ENCODE data around the gene QKI. TPM values are rescaled to one million over a fixed set of nuclear protein-coding genes. Genes with fewer than 3 reads are reported as not detected.
A peak's percentile ranks its signal among the peaks of the same experiment; 100 is the strongest.

QKI gene
- total RNA-seq, result 10 to 100 TPM; 48.6 to 62.7 TPM

DNA sequence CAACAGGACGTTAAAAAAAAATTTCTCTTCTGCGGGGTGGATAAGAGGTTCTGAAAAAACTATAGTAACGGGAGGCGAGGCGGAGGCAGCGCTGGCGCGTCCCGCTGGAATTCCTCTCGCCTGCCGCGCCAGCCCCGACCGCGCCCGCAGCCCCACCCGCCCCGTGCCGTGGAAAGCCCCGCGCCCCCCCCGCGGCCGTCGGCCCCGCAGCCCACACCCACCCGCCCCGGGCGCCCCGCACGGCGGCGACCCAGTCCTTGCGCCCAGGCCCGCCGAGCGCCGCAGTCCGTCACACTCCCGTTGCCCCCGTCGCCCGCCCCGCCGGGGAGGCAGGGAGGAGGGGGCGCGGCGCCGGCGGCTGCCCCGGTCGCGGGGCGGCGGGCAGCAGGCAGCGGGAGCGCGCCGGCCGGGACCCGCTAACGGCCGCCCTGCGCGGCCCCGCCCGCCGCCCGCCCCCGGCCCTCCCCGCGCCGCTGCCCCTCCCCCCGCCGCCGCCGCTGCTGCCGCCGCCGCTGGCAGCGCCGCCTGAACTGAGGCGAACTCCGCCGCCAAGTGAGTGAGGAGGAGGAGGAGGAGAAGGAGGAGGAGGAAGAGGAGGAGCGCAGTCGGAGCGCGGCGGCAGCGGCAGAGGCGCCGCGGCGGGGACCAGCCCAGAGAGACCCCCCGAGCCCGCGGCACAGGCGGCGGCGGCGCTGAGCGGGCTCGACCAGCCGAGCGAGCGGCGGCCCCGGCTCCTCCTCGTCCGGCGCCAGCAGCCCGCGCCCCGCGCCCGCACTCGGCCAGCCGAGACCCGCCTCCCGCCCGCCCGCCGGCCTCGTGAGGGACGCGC lies at the start of gene QKI:
Gene QKI, plus strand, starts transcription at position 602 of the 829 bp plus-strand sequence. CDS start 476 bp downstream, outside the sequence.
- Mint-ChIP-seq H3K27me3 (no peaks in the 10 kb centered on the region), H3K36me3 (ENCODE audit: low read depth) (peaks cover 3% of the 10 kb centered on the region), H3K4me1 (peaks cover 25% of the 10 kb centered on the region), H3K27ac (peak within 1 kb of the TSS; percentile 84), H3K9me3 (ENCODE audit: low read depth) (no peaks in the 10 kb centered on the region), H3K4me3 (peak within 1 kb of the TSS; percentile 84)
- intact Hi-C loops (cut with DNase I, micrococcal nuclease), result loop anchor here (1.0 to 10.0 kb wide), 3 partner anchors 46 to 1510 kb away; partner anchors contain the start of genes PACRG (in 1 of the 2) and PRKN (in 1 of the 2)
- POLR2A ChIA-PET, result no interaction called here
- DNase-seq (peak; percentile 89), ATAC-seq (peak; percentile 59)
- CTCF ChIA-PET, result interaction anchor here (1.3 kb wide), 1 partner anchor 142 kb away, joined by 4 read pairs; no protein-coding TSS in a partner anchor

DNA sequence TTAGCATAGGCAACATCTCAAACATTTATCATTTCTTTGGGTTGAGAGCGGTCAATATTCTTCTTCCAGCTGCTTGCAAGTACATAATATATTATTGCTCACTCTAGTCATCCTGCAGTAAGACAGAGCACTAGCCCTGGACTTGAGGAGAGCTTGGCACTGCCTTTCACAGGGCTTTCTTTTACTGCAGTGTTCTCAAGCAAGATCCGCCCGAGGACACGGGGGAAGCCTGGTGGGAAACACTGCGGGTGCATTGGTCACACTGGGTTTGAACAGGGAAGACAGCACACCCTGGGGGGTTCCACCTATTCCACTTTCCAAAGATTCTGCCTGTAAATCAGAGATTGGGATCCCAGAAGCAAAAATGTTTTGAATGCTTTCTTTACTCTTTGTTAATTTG lies 48.2 kb upstream of the QKI start:
- no peak overlapping the region for H3K4me3 Mint-ChIP-seq
- no peaks in the 10 kb centered on the region for H3K9me3 Mint-ChIP-seq (ENCODE audit: low read depth)
- peaks cover 6% of the 10 kb centered on the region for H3K4me1 Mint-ChIP-seq
- ChIA-PET CTCF (interaction anchor here (1.0 kb wide), 1 partner anchor 46 kb away, joined by 3 read pairs; no protein-coding TSS in a partner anchor), POLR2A (no interaction called here)
- intact Hi-C loops (cut with DNase I, micrococcal nuclease), result no loop called here
- DNase-seq (no peak), ATAC-seq (no peak)
- H3K27ac Mint-ChIP-seq, result no peak overlapping the region
- H3K36me3 Mint-ChIP-seq (ENCODE audit: low read depth), result no peaks in the 10 kb centered on the region
- H3K27me3 Mint-ChIP-seq, result peaks cover 7% of the 10 kb centered on the region

DNA sequence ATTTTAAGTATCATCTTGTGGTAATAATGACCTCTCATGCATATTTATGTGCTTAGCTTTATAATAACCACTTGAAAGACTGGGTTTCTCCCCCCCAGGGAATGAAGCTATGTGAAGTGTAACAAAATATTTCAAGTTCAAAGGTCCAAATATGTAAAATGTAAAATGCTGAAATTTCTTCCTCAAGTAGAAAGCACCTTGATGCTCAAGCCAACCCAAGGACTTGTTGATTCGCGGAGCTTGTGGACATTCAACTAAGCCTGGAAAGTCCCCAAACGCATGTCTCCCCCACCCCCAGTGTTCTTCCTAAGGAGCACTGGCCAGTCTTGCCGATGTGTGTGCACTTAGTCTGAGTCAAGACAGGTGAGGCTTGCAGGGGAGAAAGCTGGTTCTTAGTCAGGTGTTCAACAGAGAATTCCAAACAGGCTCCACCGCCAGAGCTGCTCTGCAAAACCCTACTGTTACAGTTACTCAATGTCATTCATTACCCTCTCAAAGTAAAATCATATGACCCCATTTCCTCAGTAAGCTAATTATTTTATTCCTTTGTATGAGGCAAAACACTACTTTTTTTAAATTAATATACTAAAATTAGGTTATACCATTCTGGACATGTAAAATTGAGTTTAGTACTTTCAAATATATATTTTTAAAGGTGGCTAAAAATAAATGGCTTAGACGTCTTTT lies 46.9 kb upstream of the QKI start:
- Mint-ChIP-seq H3K36me3 (ENCODE audit: low read depth) (no peaks in the 10 kb centered on the region), H3K27me3 (peaks cover 6% of the 10 kb centered on the region), H3K9me3 (ENCODE audit: low read depth) (no peaks in the 10 kb centered on the region), H3K4me1 (peaks cover 6% of the 10 kb centered on the region), H3K27ac (no peak overlapping the region), H3K4me3 (no peak overlapping the region)
- intact Hi-C loops (cut with DNase I, micrococcal nuclease), result no loop called here
- POLR2A ChIA-PET, result no interaction called here
- no peak for ATAC-seq
- no peak for DNase-seq
- CTCF ChIA-PET, result no interaction called here

DNA sequence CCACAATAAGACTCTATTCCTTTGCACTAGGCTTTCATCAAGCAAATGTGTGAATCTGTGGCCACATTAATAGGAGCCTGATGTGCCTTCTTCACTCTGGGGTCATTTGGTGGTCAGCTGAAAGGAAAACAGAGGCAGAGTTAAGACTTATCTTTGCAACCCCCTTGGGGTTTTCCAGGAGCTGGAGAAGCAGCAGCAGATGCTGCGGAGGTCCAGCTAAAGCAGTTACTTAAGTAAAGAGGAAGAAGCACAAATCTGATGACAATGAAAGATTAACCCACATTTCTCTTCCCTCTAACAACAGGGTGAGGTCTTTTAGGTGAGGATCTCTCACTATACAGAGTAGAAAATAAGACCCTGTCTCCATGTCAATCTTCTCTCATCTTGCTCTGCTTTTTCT lies 45.4 kb upstream of the QKI start:
- H3K27me3 Mint-ChIP-seq, result peaks cover 6% of the 10 kb centered on the region
- ChIA-PET CTCF (no interaction called here), POLR2A (no interaction called here)

DNA sequence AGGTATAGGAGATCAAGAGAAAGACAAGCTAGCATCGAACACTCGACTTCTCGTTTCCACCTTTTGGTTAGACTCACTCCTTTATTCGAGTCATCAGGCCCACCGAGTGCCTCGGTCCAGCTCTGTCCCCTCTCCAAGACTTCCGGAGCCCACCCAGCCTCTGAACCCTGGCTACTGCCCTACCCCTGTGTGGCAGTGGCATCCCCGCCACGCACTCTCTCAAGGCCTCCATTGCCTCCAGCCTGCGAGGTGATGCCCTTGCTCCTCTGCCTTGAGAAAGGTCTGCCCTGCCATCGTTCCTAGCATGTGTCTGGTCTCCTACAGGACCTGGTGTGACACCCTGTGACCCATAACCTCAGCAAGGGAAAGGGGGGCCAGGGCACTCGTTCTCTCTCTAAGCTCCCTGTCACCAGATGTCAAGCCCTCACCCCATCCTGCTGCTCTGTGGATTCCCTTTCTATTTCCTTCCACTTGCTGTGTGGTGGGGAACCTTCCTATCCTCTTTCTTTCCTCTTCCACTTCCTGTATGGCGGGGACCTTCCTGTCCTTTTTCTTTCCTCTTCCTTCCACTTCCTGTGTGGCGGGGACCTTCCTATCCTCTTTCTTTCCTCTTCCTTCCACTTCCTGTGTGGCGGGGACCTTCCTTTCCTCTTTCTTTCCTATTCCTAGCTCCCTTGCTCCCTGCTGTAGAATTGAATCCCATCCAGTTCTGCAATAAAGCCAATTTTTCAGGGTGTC lies 44.7 kb upstream of the QKI start:
- ATAC-seq, result no peak
- POLR2A ChIA-PET, result no interaction called here
- CTCF ChIA-PET, result interaction anchor here (0.5 kb wide), 1 partner anchor 31 kb away, joined by 3 read pairs; no protein-coding TSS in a partner anchor
- peaks cover 6% of the 10 kb centered on the region for H3K27me3 Mint-ChIP-seq
- no peak for DNase-seq
- no peak overlapping the region for H3K4me3 Mint-ChIP-seq
- H3K9me3 Mint-ChIP-seq (ENCODE audit: low read depth), result no peaks in the 10 kb centered on the region
- H3K27ac Mint-ChIP-seq, result no peak overlapping the region
- peaks cover 6% of the 10 kb centered on the region for H3K4me1 Mint-ChIP-seq
- intact Hi-C loops (cut with DNase I, micrococcal nuclease), result no loop called here
- no peaks in the 10 kb centered on the region for H3K36me3 Mint-ChIP-seq (ENCODE audit: low read depth)

More for the DNA sequence above, 45.4 kb upstream of the QKI start:
- intact Hi-C loops (cut with DNase I, micrococcal nuclease), result no loop called here
- Mint-ChIP-seq H3K27ac (no peak overlapping the region), H3K4me1 (peaks cover 6% of the 10 kb centered on the region), H3K4me3 (no peak overlapping the region), H3K36me3 (ENCODE audit: low read depth) (no peaks in the 10 kb centered on the region), H3K9me3 (ENCODE audit: low read depth) (no peaks in the 10 kb centered on the region)
- no peak for ATAC-seq
- no peak for DNase-seq

DNA sequence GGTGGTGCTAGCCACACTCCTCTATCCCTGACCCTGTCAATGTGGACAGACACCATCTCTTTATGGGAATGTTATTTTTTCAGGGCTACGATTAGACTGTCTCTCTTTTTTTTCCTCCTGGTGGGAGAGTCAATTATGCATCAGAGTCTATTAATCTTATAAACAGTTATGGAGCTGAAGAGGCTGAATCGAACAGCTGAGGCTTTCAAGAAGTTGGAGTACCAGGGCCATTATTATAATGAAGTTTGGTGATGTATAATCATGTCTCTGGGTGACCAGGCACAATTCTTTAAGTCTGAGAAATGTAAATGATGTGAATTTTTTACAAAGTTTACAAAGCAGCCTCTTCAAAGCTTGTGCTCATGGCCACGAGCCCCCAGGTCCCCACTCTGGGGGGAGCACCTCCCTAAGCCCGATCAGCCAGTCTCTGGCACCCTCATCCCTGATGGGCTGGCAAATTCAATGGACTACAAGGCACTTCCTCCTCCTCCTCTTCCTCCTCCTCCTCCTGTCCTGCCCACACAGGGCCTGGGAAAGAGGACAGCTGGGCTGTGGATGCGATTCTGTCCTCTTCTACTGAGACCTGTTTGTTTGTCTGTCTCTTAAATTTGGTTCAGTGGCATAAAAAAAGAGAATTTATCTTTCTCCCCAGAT lies 43.9 kb upstream of the QKI start:
- POLR2A ChIA-PET, result interaction anchor here (0.6 kb wide), 1 partner anchor 13 kb away, joined by 8 read pairs; no protein-coding TSS in a partner anchor
- DNase-seq, result no peak
- Mint-ChIP-seq H3K4me3 (no peak overlapping the region), H3K27ac (no peak overlapping the region), H3K27me3 (peaks cover 2% of the 10 kb centered on the region), H3K9me3 (ENCODE audit: low read depth) (no peaks in the 10 kb centered on the region), H3K36me3 (ENCODE audit: low read depth) (no peaks in the 10 kb centered on the region), H3K4me1 (peaks cover 6% of the 10 kb centered on the region)
- ATAC-seq, result no peak
- intact Hi-C loops (cut with DNase I, micrococcal nuclease), result no loop called here
- CTCF ChIA-PET, result interaction anchor here (0.5 to 1.1 kb wide), 2 partner anchors 30 to 47 kb away, joined by 3 to 4 read pairs; no protein-coding TSS in a partner anchor

DNA sequence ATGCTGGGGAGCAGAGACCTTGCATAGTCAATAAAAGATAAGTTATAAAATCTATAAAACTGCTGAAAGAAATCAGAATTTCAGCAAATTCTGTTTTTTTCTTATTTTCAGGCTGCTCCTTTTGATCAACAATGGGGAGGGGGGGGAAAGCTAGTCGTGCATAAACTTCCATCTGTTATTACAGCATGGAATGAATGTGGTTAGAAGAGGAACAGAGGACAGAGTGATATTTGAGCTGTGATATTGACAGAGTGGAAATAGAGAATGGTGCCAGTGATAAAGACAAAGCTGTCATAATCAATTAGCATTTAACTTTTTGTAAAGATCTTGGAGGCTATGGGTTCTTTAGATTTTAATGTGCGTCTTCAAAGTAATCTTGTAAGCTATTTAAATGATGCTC lies 43.4 kb upstream of the QKI start:
- Mint-ChIP-seq H3K27ac (no peak overlapping the region), H3K36me3 (ENCODE audit: low read depth) (no peaks in the 10 kb centered on the region)

DNA sequence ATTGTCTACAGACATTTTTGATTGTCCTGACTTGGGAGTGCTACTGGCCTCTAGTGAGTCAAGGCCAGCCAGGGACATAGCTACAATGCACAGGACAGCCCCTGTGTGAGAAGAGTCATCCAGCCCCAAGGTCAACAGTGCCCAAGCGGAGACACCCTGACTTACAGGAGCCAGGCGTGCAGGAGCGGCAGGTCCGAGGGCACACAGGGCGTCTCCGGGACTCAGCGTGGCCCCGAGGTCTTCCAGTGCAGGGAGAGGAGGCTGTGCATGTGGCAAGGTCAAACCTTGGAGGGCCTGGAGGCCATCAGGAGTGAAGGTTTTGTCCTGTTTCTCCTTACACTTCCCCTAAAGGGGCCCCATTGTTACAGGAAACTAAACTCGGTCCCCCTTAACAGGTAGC lies 41.3 kb upstream of the QKI start:
- H3K36me3 Mint-ChIP-seq (ENCODE audit: low read depth), result no peaks in the 10 kb centered on the region
- ChIA-PET CTCF (no interaction called here), POLR2A (no interaction called here)
- H3K4me1 Mint-ChIP-seq, result peaks cover 6% of the 10 kb centered on the region
- H3K4me3 Mint-ChIP-seq, result no peak overlapping the region
- no peak for DNase-seq
- H3K9me3 Mint-ChIP-seq (ENCODE audit: low read depth), result no peaks in the 10 kb centered on the region
- ATAC-seq, result no peak
- intact Hi-C loops (cut with DNase I, micrococcal nuclease), result no loop called here
- H3K27me3 Mint-ChIP-seq, result peaks cover 2% of the 10 kb centered on the region
- no peak overlapping the region for H3K27ac Mint-ChIP-seq

More for the DNA sequence above, 43.4 kb upstream of the QKI start:
- Mint-ChIP-seq H3K27me3 (peaks cover 2% of the 10 kb centered on the region), H3K4me3 (no peak overlapping the region), H3K4me1 (peaks cover 6% of the 10 kb centered on the region), H3K9me3 (ENCODE audit: low read depth) (no peaks in the 10 kb centered on the region)
- ATAC-seq, result no peak
- intact Hi-C loops (cut with DNase I, micrococcal nuclease), result no loop called here
- no peak for DNase-seq
- CTCF ChIA-PET, result interaction anchor here (1.1 kb wide), 1 partner anchor 46 kb away, joined by 4 read pairs; no protein-coding TSS in a partner anchor
- POLR2A ChIA-PET, result interaction anchor here (0.6 kb wide), 1 partner anchor 12 kb away, joined by 8 read pairs; no protein-coding TSS in a partner anchor

DNA sequence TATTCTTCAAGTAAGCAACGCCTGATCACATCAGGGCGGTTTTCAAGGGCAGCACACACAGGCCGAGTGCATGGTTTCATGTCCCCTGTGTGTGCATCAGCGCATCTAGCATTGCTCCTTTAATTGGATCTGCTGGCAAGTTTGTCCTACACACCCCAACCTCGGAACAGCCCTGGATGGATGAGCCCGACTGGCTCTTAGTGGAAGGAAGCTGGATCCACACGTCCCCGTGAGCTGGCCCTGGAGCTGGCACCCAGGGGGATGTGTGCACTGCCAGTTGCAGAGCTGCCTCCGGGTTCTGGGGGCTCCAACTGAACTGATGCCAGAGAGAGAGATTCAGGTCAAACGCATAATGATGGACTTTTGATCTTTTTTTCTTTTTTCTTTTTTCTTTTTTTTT lies 39.2 kb upstream of the QKI start:
- intact Hi-C loops (cut with DNase I, micrococcal nuclease), result no loop called here
- Mint-ChIP-seq H3K27me3 (no peaks in the 10 kb centered on the region), H3K4me1 (peaks cover under 1% of the 10 kb centered on the region), H3K36me3 (ENCODE audit: low read depth) (no peaks in the 10 kb centered on the region), H3K4me3 (no peak overlapping the region), H3K27ac (no peak overlapping the region), H3K9me3 (ENCODE audit: low read depth) (no peaks in the 10 kb centered on the region)
- ChIA-PET POLR2A (no interaction called here), CTCF (no interaction called here)
- DNase-seq (no peak), ATAC-seq (no peak)

DNA sequence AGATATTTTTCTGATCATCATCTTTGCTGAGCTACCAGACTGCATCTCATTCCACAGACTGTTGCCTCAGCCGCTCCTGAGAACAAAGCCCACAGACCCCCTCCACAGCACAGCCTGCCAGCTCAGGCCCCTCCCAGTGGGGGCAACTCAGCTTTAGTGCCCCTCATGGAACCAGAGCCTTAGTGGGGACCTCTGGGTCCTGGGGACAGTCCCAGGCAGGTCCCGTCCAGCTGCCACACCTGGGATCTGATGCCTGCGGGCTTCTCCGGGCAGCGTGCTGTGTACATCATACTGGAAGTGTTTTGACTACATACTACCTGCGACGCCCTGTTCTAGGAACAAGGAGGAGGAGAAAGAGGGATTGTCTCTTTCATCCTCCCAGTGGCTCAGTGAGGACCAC lies 38.3 kb upstream of the QKI start:
- POLR2A ChIA-PET, result no interaction called here

DNA sequence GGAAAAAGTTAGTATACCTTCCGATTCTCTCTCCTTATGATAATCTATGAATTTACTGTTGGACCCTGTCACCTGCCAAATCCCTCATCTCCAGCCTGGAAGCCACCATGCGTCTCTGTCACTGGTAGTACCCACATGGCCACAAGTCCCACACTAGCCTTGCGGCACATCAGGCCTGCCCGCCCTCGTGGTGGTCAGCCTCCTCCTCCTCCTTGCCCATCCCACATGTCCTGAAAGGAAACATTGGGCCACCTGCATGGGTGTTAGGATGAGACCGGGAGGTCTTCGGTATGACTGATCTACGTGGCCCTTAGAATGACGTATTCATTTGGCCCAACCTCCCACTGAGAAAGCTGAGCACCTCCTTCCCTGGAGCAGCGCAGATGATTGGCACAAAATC lies 37.0 kb upstream of the QKI start:
- DNase-seq, result no peak
- Mint-ChIP-seq H3K9me3 (ENCODE audit: low read depth) (no peaks in the 10 kb centered on the region), H3K36me3 (ENCODE audit: low read depth) (no peaks in the 10 kb centered on the region), H3K4me1 (no peaks in the 10 kb centered on the region), H3K27ac (no peak overlapping the region), H3K4me3 (no peak overlapping the region), H3K27me3 (peaks cover 2% of the 10 kb centered on the region)
- intact Hi-C loops (cut with DNase I, micrococcal nuclease), result no loop called here
- ChIA-PET POLR2A (no interaction called here), CTCF (interaction anchor here (0.8 kb wide), 1 partner anchor 896 kb away, joined by 3 read pairs; no protein-coding TSS in a partner anchor)
- ATAC-seq, result no peak

More for the DNA sequence above, 38.3 kb upstream of the QKI start:
- no peaks in the 10 kb centered on the region for H3K9me3 Mint-ChIP-seq (ENCODE audit: low read depth)
- H3K4me1 Mint-ChIP-seq, result no peaks in the 10 kb centered on the region
- intact Hi-C loops (cut with DNase I, micrococcal nuclease), result no loop called here
- DNase-seq (no peak), ATAC-seq (no peak)
- no peaks in the 10 kb centered on the region for H3K36me3 Mint-ChIP-seq (ENCODE audit: low read depth)
- peaks cover under 1% of the 10 kb centered on the region for H3K27me3 Mint-ChIP-seq
- H3K4me3 Mint-ChIP-seq, result no peak overlapping the region
- CTCF ChIA-PET, result no interaction called here
- no peak overlapping the region for H3K27ac Mint-ChIP-seq

Data from activated CD4-positive, alpha-beta T cell treated with anti-CD3 and anti-CD28 coated beads for 36 hours (primary cell).